Skeletal muscle tissue (tissue), 4 donors: ENCODE data around the gene CIZ1. TPM values are rescaled to one million over a fixed set of nuclear protein-coding genes. Genes with fewer than 3 reads are reported as not detected.

Experiments
- H3K27ac ChIP-seq: one replicate; pipeline ENCODE4 v1.7.0; 2013; ENCODE audit warnings: mild to moderate bottlenecking, low read depth, low read length, inconsistent platforms
- H3K27me3 ChIP-seq, 3 donors: one replicate each; pipeline ENCODE4 v1.7.0; 2013; ENCODE audit warnings: low read length in 3 of 3; ENCODE audit not compliant: control insufficient read depth in 3 of 3, insufficient read depth in 3 of 3
- H3K36me3 ChIP-seq, 3 donors: one replicate each; pipeline ENCODE4 v1.7.0; 2013; ENCODE audit warnings: low read length in 3 of 3; ENCODE audit not compliant: control insufficient read depth in 3 of 3, insufficient read depth in 3 of 3
- H3K4me1 ChIP-seq, 3 donors: one replicate each; pipeline ENCODE4 v1.7.0; 2013; ENCODE audit warnings: low read length in 3 of 3, mild to moderate bottlenecking in 3 of 3; ENCODE audit not compliant: control insufficient read depth in 3 of 3, insufficient read depth in 3 of 3
- H3K4me3 ChIP-seq, 3 donors: one replicate each; pipeline ENCODE4 v1.7.0; 2013; ENCODE audit warnings: low read length in 3 of 3
- H3K9ac ChIP-seq, 3 donors: one replicate each; pipeline ENCODE4 v1.7.0; 2013; ENCODE audit warnings: low read length in 3 of 3, mild to moderate bottlenecking in 3 of 3, moderate library complexity in 2 of 3, low read depth in 1 of 3
- H3K9me3 ChIP-seq, 3 donors: one replicate each; pipeline ENCODE4 v1.7.0; 2013; ENCODE audit warnings: low read length in 3 of 3; ENCODE audit not compliant: control insufficient read depth in 3 of 3
- total RNA-seq: library from RNA; depleted of rRNA; stranded (reverse); fragments of >200 nt; gene quantifications from one replicate; pipeline ENCODE4 v1.2.3, GENCODE V29; 2014
- donor health status: Osteomylitis.

CIZ1 gene
- total RNA-seq, 1 donor from 2014 or later: 12.0 TPM

GRCh38 chr9:128204858-128205257 lies 13.5 kb upstream of the CIZ1 start:
- Histone ChIP-seq H3K36me3 (no peaks in the 10 kb centered on the region), H3K4me1 (peaks cover 0 to 9% (median 8%) of the 10 kb centered on the region in 3 donors), H3K27me3 (peaks cover 12 to 19% (median 17%) of the 10 kb centered on the region in 3 donors), H3K9ac (peak overlapping the region in 1 of 3 donors; percentile 50), H3K27ac (no peak overlapping the region), H3K9me3 (no peaks in the 10 kb centered on the region), H3K4me3 (peak overlapping the region in 2 of 3 donors; percentile 13 to 52)

- Histone ChIP-seq H3K4me3 (peak overlapping the region; percentile 52 to 71 (median 58)), H3K36me3 (no peaks in the 10 kb centered on the region), H3K27me3 (peaks cover 12 to 19% (median 17%) of the 10 kb centered on the region in 3 donors), H3K4me1 (peaks cover 0 to 9% (median 8%) of the 10 kb centered on the region in 3 donors), H3K9me3 (no peaks in the 10 kb centered on the region), H3K27ac (no peak overlapping the region), H3K9ac (peak overlapping the region in 2 of 3 donors; percentile 10 to 50)
Measured at GRCh38 chr9:128203707-128204551, 12.6 kb upstream of the CIZ1 start.

DNA sequence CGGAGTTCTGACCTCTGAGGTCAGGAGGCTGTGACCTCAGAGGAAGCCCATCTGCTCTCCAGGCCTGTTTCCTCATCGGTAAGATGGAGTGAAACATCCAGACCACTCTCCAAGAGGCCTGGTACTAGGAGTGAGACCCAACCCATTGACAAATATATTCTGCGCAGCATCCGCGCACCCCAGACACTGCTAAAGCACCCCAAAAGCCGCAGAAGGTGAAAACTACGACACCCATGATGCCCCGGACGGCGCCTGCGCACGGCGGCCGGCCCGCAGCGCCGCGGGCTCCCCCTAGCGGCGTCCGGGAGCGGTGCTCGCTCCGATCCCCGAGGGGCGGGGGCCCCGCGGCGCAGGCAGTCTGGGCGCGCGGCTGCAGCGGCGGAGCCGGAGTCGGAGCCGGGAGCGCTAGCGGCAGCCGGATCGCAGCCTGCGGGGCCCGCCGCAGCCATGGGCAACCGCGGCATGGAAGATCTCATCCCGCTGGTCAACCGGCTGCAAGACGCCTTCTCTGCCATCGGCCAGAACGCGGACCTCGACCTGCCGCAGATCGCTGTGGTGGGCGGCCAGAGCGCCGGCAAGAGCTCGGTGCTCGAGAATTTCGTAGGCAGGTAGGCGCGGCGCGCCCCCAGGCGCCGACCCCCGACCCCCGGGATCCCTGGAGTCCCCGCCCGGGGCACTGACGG lies 11.8 kb upstream of the CIZ1 start, which contains the start of gene DNM1:
DNM1 (plus strand) TSS at position 356 of the 683 bp plus-strand sequence; CDS start at position 448, 92 bp downstream.
- peaks cover 0 to 9% (median 8%) of the 10 kb centered on the region in 3 donors for H3K4me1 ChIP-seq
- no peaks in the 10 kb centered on the region for H3K36me3 ChIP-seq
- peak within 1 kb of the TSS; percentile 59 to 71 (median 70) for H3K4me3 ChIP-seq
- no peak within 1 kb of the TSS for H3K27ac ChIP-seq
- H3K9ac ChIP-seq: peak within 1 kb of the TSS in 2 of 3 donors; percentile 33 to 60
- H3K9me3 ChIP-seq: no peaks in the 10 kb centered on the region
- peaks cover 12 to 17% (median 16%) of the 10 kb centered on the region in 3 donors for H3K27me3 ChIP-seq

DNA sequence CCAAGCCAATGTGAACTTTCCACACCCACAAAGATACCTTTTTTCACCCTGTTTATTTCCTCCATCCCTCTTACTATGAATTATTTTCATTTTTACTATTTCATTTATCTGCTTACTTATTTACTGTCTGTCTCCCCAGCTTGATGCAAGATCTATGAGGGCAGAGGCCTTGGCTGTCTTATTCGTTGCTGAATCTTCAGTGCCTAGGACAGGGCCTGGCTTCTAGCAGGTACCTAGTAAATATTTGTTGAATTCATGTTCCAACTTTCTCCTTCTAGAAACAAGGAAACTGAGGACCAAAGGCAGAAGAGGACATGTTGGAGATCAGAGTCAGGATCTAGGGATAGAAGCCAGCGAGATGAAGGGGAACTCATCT lies 11.3 kb upstream of the CIZ1 start:
- H3K4me3 ChIP-seq: peak overlapping the region in 2 of 3 donors; percentile 15 to 50
- H3K36me3 ChIP-seq: no peaks in the 10 kb centered on the region
- H3K9ac ChIP-seq: no peak overlapping the region
- no peak overlapping the region for H3K27ac ChIP-seq
- peaks cover 0 to 9% (median 8%) of the 10 kb centered on the region in 3 donors for H3K4me1 ChIP-seq
- H3K27me3 ChIP-seq: peaks cover 12 to 17% (median 16%) of the 10 kb centered on the region in 3 donors
- H3K9me3 ChIP-seq: no peaks in the 10 kb centered on the region

GRCh38 chr9:128201441-128202369 lies 10.3 kb upstream of the CIZ1 start:
- H3K4me1 ChIP-seq: peaks cover 0 to 9% (median 8%) of the 10 kb centered on the region in 3 donors
- H3K27ac ChIP-seq: no peak overlapping the region
- H3K27me3 ChIP-seq: peaks cover 12 to 17% (median 16%) of the 10 kb centered on the region in 3 donors
- H3K4me3 ChIP-seq: no peak overlapping the region
- H3K9me3 ChIP-seq: no peaks in the 10 kb centered on the region
- H3K9ac ChIP-seq: no peak overlapping the region
- no peaks in the 10 kb centered on the region for H3K36me3 ChIP-seq

DNA sequence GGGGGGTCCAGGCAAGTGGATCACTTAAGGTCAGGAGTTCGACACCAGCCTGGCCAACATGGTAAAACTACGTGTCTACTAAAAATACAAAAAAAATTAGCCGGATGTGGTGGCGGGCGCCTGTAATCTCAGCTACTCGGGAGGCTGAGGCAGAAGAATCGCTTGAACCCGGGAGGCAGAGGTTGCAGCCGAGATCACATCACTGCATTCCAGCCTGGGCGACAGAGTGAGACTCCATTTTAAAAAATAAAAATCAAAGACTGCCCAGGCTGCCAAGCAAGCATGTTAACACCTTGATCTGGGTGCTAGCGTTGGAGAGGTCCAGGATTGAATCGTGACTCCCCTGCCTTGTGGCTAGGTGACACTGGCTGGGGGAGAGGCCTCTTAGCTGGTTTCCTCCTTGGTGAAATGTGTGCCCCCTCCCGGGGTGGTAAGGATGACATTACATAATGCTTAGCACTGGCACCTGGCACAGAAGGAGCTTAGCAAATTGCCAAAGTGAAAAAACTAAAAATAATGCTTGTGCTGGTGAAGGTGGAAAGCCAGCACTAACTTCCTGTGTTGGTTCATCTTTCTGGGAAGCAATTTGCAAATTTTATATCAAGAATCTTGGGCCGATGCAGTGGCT lies 2.2 kb upstream of the CIZ1 start:
- Histone ChIP-seq H3K36me3 (peaks cover 2 to 12% (median 9%) of the 10 kb centered on the region in 3 donors), H3K9ac (peak overlapping the region in 1 of 3 donors; percentile 38), H3K27me3 (no peaks in the 10 kb centered on the region), H3K9me3 (no peaks in the 10 kb centered on the region), H3K4me1 (peaks cover 14 to 26% (median 21%) of the 10 kb centered on the region in 3 donors), H3K4me3 (peak overlapping the region in 1 of 3 donors; percentile 91), H3K27ac (peak overlapping the region; percentile 77)

- Histone ChIP-seq H3K9ac (peak overlapping the region in 2 of 3 donors; percentile 74 to 88), H3K36me3 (peaks cover 2 to 19% (median 15%) of the 10 kb centered on the region in 3 donors), H3K27ac (peak overlapping the region; percentile 77), H3K4me3 (peak overlapping the region; percentile 51 to 94 (median 91)), H3K4me1 (peaks cover 14 to 26% (median 21%) of the 10 kb centered on the region in 3 donors), H3K27me3 (no peaks in the 10 kb centered on the region), H3K9me3 (no peaks in the 10 kb centered on the region)
Measured at GRCh38 chr9:128192601-128193371, 1.4 kb upstream of the CIZ1 start.

DNA sequence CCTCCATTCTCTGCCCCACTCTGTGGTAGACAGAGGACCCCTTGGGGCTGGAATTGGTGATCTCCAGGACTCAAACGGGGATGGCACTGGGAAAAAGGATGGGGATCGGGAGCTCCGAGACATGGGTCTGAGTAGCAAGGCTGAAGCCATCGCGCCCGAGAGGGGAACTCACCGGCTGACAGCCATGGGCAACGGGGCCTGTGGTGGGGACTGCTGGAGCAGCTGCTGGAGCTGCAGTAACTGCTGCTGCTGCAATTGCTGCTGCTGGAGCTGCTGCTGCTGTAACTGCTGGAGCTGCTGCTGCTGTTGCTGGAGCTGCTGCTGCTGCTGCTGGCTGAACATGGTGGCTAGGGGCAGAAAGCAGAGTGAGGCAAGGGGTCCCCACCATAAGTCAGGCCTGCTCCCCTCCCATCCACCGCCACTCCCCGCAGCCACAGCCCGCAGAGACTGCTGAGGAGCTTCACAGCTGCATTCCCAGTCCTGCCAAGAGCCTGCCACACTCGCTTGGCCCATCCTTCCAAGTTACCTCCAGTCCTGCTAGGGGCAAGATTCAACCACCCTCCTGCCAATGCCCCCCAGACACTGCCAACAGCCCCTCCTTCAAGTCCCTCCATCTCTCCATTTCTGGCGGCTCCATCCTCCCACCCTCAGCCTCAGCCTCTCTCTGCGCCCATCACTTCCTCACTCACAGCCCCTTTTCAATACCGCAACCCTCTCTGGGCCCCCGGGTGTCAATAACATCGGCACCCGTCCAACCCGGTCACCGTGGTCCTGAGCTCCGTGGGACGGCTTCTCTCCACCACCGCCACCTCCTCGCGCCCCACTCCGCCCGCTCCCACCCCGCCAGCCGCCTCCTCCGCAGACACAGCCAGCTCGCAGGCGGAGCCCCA lies 611 bp downstream of the CIZ1 start:
- Histone ChIP-seq H3K4me3 (peak overlapping the region; percentile 91 to 94 (median 94)), H3K4me1 (peaks cover 14 to 26% (median 21%) of the 10 kb centered on the region in 3 donors), H3K27me3 (no peaks in the 10 kb centered on the region), H3K9ac (peak overlapping the region; percentile 88 to 92 (median 89)), H3K27ac (peak overlapping the region; percentile 86), H3K9me3 (no peaks in the 10 kb centered on the region), H3K36me3 (peaks cover 9 to 35% (median 27%) of the 10 kb centered on the region in 3 donors)
